Measurements from ENCODE around the gene BTF3.
A peak's percentile ranks its signal among the peaks of the same experiment; 100 is the strongest.

The BTF3 gene

GRCh38 chr5:73514418-73514817, 16.2 kb downstream of the BTF3 start:
- TF ChIP-seq TEAD4 (IDR thresholded peaks at IDR 0.05): no peak
- TF ChIP-seq REST (IDR thresholded peaks at IDR 0.05; ENCODE audit: low read depth): no peak
- no peak for TF ChIP-seq USF1 (IDR thresholded peaks at IDR 0.05)
- no peak for TF ChIP-seq CREB1 (IDR thresholded peaks at IDR 0.05; ENCODE audit: low read depth)
- TF ChIP-seq MAX (IDR thresholded peaks at IDR 0.05): no peak
- TF ChIP-seq RAD21 (IDR thresholded peaks at IDR 0.05; ENCODE audit: low read depth): no peak
- TF ChIP-seq TCF12 (IDR thresholded peaks at IDR 0.05; ENCODE audit: low read depth): no peak
- no peak for TF ChIP-seq YY1 (IDR thresholded peaks at IDR 0.05; ENCODE audit: low read depth)
- TF ChIP-seq FOXM1 (IDR thresholded peaks at IDR 0.05; ENCODE audit: borderline replicate concordance, low read depth): no peak
- no peak for TF ChIP-seq EGR1 (IDR thresholded peaks at IDR 0.05)
- TF ChIP-seq CEBPB (IDR thresholded peaks at IDR 0.05): no peak

GRCh38 chr5:73515232-73515631, 17.0 kb downstream of the BTF3 start:
- no peak for TF ChIP-seq REST (IDR thresholded peaks at IDR 0.05; ENCODE audit: low read depth)
- TF ChIP-seq USF1 (IDR thresholded peaks at IDR 0.05): no peak
- TF ChIP-seq EP300 (IDR thresholded peaks at IDR 0.05; ENCODE audit: borderline replicate concordance): no peak
- TF ChIP-seq NFIC (IDR thresholded peaks at IDR 0.05): peak; percentile 29; the same call in 1 of the 2 replicates

GRCh38 chr5:73519531-73520283, 21.5 kb downstream of the BTF3 start:
- no peak for TF ChIP-seq ZBTB7A (IDR thresholded peaks at IDR 0.05; ENCODE audit: low read depth)
- TF ChIP-seq EGR1 (IDR thresholded peaks at IDR 0.05): no peak
- TF ChIP-seq MAX (IDR thresholded peaks at IDR 0.05): 0 out of 2 replicates have a peak, but pooled peaks have one; percentile 53
- TF ChIP-seq RAD21 (IDR thresholded peaks at IDR 0.05; ENCODE audit: low read depth): peak; percentile 86
- TF ChIP-seq TAF1 (IDR thresholded peaks at IDR 0.05; ENCODE audit: low read depth): no peak

- TF ChIP-seq MAX (IDR thresholded peaks at IDR 0.05): no peak
- TF ChIP-seq RAD21 (IDR thresholded peaks at IDR 0.05; ENCODE audit: low read depth): no peak
- no peak for TF ChIP-seq TEAD4 (IDR thresholded peaks at IDR 0.05)
- no peak for TF ChIP-seq FOXM1 (IDR thresholded peaks at IDR 0.05; ENCODE audit: borderline replicate concordance, low read depth)
- TF ChIP-seq EP300 (IDR thresholded peaks at IDR 0.05; ENCODE audit: borderline replicate concordance): no peak
- no peak for TF ChIP-seq CREB1 (IDR thresholded peaks at IDR 0.05; ENCODE audit: low read depth)
- TF ChIP-seq EGR1 (IDR thresholded peaks at IDR 0.05): no peak
- no peak for TF ChIP-seq CEBPB (IDR thresholded peaks at IDR 0.05)
- TF ChIP-seq REST (IDR thresholded peaks at IDR 0.05; ENCODE audit: low read depth): no peak
- TF ChIP-seq USF1 (IDR thresholded peaks at IDR 0.05): no peak
- no peak for TF ChIP-seq TCF12 (IDR thresholded peaks at IDR 0.05; ENCODE audit: low read depth)
- no peak for TF ChIP-seq NFIC (IDR thresholded peaks at IDR 0.05)
- no peak for TF ChIP-seq YY1 (IDR thresholded peaks at IDR 0.05; ENCODE audit: low read depth)
- TF ChIP-seq TAF1 (IDR thresholded peaks at IDR 0.05; ENCODE audit: low read depth): no peak
Measured at GRCh38 chr5:73522989-73523388, 24.7 kb downstream of the BTF3 start.

All from Ishikawa (cell line).